ENCODE data around the gene PFKFB3.

The PFKFB3 gene

DNA sequence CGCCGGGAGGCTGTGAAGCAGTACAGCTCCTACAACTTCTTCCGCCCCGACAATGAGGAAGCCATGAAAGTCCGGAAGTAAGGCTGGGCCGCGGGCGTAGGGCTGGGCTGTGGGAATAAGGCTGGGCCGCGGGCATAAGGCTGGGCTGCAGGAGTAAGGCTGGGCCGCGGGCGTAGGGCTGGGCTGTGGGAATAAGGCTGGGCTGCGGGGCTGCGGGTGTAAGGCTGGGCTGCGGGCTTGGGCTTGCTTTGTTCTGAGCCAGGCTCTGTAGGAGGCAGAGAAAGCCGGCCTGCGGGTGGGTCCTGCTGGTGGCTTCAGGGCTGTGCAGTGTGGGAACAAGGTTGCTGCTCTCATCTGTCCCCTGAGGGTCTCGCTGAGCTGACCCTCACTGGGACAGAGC, 12.5 kb downstream of the PFKFB3 start:
- H3K9me3 ChIP-seq (ENCODE audit: severe bottlenecking), result no peaks in the 10 kb centered on the region
- H3K4me3 ChIP-seq (ENCODE audit: low read depth, low read length), result no peak overlapping the region
- H3K27ac ChIP-seq, result no peak overlapping the region
- no peak for DNase-seq
- H3K36me3 ChIP-seq, result no peaks in the 10 kb centered on the region
- peaks cover 7% of the 10 kb centered on the region for H3K27me3 ChIP-seq (ENCODE audit: insufficient read depth, low read depth, severe bottlenecking)
- TF ChIP-seq, protein P1, sequence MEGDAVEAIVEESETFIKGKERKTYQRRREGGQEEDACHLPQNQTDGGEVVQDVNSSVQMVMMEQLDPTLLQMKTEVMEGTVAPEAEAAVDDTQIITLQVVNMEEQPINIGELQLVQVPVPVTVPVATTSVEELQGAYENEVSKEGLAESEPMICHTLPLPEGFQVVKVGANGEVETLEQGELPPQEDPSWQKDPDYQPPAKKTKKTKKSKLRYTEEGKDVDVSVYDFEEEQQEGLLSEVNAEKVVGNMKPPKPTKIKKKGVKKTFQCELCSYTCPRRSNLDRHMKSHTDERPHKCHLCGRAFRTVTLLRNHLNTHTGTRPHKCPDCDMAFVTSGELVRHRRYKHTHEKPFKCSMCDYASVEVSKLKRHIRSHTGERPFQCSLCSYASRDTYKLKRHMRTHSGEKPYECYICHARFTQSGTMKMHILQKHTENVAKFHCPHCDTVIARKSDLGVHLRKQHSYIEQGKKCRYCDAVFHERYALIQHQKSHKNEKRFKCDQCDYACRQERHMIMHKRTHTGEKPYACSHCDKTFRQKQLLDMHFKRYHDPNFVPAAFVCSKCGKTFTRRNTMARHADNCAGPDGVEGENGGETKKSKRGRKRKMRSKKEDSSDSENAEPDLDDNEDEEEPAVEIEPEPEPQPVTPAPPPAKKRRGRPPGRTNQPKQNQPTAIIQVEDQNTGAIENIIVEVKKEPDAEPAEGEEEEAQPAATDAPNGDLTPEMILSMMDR (IDR thresholded peaks at IDR 0.05; ENCODE audit: low read depth, low read length), result no peak

DNA sequence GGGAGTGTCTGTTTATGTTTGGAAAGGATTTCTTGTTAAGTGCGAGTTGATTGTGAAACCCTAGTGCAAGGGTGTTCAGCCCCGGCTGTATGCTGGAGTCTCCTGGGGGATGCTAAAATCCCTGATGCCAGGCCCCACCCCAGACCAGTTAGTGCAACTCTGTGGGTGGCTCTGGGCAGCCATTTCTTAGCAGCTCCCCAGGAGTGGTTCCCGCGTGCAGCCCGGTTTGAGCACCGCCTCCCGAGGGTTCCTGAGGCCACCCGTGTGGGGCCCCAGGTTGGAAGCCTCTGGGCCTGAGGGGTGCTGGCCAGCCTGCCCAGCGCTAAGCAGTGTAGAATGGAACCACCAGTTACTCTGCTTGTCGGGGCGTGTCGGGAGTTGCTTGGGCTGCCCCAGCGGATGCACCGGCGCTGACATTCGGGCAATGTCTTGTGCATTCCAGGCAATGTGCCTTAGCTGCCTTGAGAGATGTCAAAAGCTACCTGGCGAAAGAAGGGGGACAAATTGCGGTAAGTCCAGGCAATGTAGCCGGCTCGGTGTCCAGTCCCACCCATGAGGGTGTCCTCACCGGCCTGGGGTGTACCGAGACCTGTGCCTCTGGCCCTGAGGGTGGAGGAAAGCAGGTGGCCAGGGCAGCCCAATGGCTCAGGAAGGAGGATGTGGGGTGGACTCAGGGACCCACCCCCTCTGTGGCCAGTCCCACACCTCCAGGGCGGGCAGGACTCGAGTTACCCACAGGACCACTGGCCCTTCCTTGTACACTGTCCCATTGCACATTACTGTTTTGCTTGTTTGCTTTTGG, 13.2 kb downstream of the PFKFB3 start:
- TF ChIP-seq, protein P1 (IDR thresholded peaks at IDR 0.05; ENCODE audit: low read depth, low read length), result no peak
- Histone ChIP-seq H3K4me3 (ENCODE audit: low read depth, low read length) (no peak overlapping the region), H3K27ac (no peak overlapping the region), H3K27me3 (ENCODE audit: insufficient read depth, low read depth, severe bottlenecking) (peaks cover 7% of the 10 kb centered on the region), H3K9me3 (ENCODE audit: severe bottlenecking) (no peaks in the 10 kb centered on the region), H3K36me3 (no peaks in the 10 kb centered on the region)
- DNase-seq, result no peak

DNA sequence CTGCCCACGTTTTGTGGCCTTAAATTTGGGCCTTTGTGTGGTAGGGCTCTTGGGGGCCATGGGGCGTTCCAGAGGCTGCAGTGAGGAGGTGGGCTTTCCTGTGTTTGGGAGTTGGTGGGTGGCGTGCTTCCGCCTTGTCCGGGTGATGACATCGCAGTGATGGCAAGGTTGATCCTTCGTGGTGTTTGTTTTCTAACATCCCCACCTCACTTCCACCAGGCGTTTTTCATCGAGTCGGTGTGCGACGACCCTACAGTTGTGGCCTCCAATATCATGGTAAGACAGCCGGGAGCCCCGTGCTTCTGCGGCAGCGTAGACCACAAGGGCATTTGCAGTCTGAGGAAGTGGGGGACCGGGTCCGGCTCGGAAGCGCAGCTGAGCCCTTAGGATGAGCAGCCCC, 14.2 kb downstream of the PFKFB3 start:
- H3K4me3 ChIP-seq (ENCODE audit: low read depth, low read length), result no peak overlapping the region
- DNase-seq, result no peak
- H3K9me3 ChIP-seq (ENCODE audit: severe bottlenecking), result no peaks in the 10 kb centered on the region
- no peak overlapping the region for H3K27ac ChIP-seq
- TF ChIP-seq, protein P1 (IDR thresholded peaks at IDR 0.05; ENCODE audit: low read depth, low read length), result no peak
- H3K27me3 ChIP-seq (ENCODE audit: insufficient read depth, low read depth, severe bottlenecking), result peaks cover 7% of the 10 kb centered on the region
- H3K36me3 ChIP-seq, result no peaks in the 10 kb centered on the region

DNA sequence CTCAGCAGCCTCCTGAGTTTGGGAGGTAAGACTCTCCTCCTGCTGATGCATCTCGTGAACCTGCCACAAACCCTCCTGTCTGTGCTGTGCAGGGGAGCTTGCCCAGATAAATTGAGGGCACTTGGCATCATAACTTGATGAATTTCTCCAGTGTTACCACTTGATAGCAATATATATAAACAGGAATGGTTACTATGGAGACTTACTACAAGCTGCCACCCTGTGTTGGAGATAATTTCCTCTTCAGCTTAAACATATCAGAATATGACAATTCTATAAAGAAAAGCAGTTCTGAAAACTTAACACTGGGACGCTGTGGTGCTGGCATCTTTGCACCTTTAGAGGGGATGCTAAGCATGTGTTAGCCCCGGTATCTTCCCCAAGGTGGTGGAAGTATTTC, 14.9 kb downstream of the PFKFB3 start:
- no peak overlapping the region for H3K27ac ChIP-seq
- no peak overlapping the region for H3K4me3 ChIP-seq (ENCODE audit: low read depth, low read length)
- no peaks in the 10 kb centered on the region for H3K9me3 ChIP-seq (ENCODE audit: severe bottlenecking)
- TF ChIP-seq, protein P1 (IDR thresholded peaks at IDR 0.05; ENCODE audit: low read depth, low read length), result no peak
- H3K36me3 ChIP-seq, result no peaks in the 10 kb centered on the region
- DNase-seq, result no peak
- peaks cover 7% of the 10 kb centered on the region for H3K27me3 ChIP-seq (ENCODE audit: insufficient read depth, low read depth, severe bottlenecking)

DNA sequence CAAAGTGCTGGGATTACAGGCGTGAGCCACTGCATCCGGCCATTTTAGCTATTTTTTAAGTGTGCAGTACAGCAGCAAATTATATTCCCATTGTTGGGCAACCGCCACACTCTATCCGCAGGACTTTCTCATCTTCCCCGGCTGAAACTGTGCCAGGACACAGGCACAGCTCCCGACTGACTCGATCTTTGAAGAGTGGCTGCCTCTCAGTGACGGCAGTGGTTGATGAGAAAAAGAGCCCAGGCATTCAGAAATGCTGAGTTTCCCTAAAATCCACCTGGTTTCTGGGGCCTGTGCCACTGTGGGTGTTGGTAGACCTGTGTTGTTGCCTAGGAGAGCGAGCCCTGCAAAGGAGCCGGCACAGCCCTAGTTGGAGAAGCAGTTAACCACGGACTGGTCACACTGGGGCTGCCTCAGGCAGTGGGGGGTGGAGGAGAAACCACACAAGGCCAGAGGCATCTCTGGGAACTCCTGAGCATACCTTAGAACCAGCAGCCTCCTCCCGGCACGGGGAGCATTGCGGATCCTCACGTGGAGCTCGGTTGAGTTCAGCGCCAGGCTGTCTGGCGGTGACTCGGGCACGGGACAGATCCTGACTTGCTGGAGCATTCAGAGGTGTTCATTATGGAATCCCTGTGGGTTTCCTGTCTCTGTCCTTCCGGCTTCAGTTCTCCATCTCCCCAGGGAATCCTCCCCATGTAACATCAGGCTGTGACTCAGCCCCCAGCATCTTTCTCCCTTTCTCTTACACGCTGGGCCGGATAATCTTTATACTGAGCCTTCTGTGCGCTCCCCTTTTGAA, 16.2 kb downstream of the PFKFB3 start:
- TF ChIP-seq, protein P1 (IDR thresholded peaks at IDR 0.05; ENCODE audit: low read depth, low read length), result no peak
- DNase-seq, result peak; percentile 61
- H3K27ac ChIP-seq, result no peak overlapping the region
- no peak overlapping the region for H3K4me3 ChIP-seq (ENCODE audit: low read depth, low read length)
- H3K9me3 ChIP-seq (ENCODE audit: severe bottlenecking), result no peaks in the 10 kb centered on the region
- peaks cover 7% of the 10 kb centered on the region for H3K27me3 ChIP-seq (ENCODE audit: insufficient read depth, low read depth, severe bottlenecking)
- H3K36me3 ChIP-seq, result no peaks in the 10 kb centered on the region
